CD4-positive, alpha-beta memory T cell (primary cell): Measurements from ENCODE around the gene TMEM140. TPM values are rescaled to one million over a fixed set of nuclear protein-coding genes. Genes with fewer than 3 reads are reported as not detected.

Source experiments
- CTCF ChIA-PET: fragments of 350-600 bp; sonication (Branson Sonifier 250); formaldehyde crosslinking; loops from one replicate; lab custom pipeline; 2021; ENCODE audit warnings: inconsistent platforms; ENCODE audit not compliant: partially characterized antibody; lab: Charles Lee
- POLR2A ChIA-PET: fragments of 350-600 bp; sonication (Branson Sonifier 250); formaldehyde crosslinking; loops from one replicate; lab custom pipeline; 2021; ENCODE audit not compliant: partially characterized antibody; lab: Charles Lee
- DNase-seq, 5 donors: peaks; one replicate each; pipeline versions ENCODE4 v3.0.0 to v3.0.0-alpha.2; 2020 to 2022; ENCODE audit warnings: mixed read lengths in 1 of 5
- H3K27ac ChIP-seq: one replicate; pipeline ENCODE4 v1.7.0; 2013; ENCODE audit warnings: low read depth, low read length
- H3K27me3 ChIP-seq: 2 replicates; pipeline ENCODE4 v1.7.0; 2013; ENCODE audit warnings: mild to moderate bottlenecking, low read length, moderate library complexity; ENCODE audit not compliant: insufficient read depth
- H3K36me3 ChIP-seq: 2 replicates; pipeline ENCODE4 v1.7.0; 2013; ENCODE audit warnings: mild to moderate bottlenecking, low read length, moderate library complexity; ENCODE audit not compliant: insufficient read depth
- H3K4me1 ChIP-seq: 2 replicates; pipeline ENCODE4 v1.7.0; 2013; ENCODE audit warnings: mild to moderate bottlenecking, low read length, moderate library complexity; ENCODE audit not compliant: insufficient read depth
- H3K4me3 ChIP-seq, 2 donors: one replicate each; pipeline ENCODE4 v1.7.0; 2013; ENCODE audit warnings: low read length in 2 of 2, mild to moderate bottlenecking in 1 of 2
- H3K9me3 ChIP-seq, 2 donors: one replicate each; pipeline ENCODE4 v1.7.0; 2013; ENCODE audit warnings: low read length in 2 of 2, control low read depth in 1 of 2; ENCODE audit not compliant: control insufficient read depth in 1 of 2
- H3K27ac Mint-ChIP-seq, 7 donors: one replicate each; pipeline ENCODE4 v1.8.0; 2020 to 2021; ENCODE audit warnings: mixed read lengths in 7 of 7, mild to moderate bottlenecking in 6 of 7, inconsistent platforms in 3 of 7, moderate library complexity in 3 of 7
- H3K27me3 Mint-ChIP-seq, 2 donors: one replicate each; pipeline ENCODE4 v1.8.0; 2020 to 2021; ENCODE audit warnings: mixed read lengths in 2 of 2
- H3K36me3 Mint-ChIP-seq, 2 donors: one replicate each; pipeline ENCODE4 v1.8.0; 2020 to 2021; ENCODE audit warnings: mixed read lengths in 2 of 2, inconsistent platforms in 1 of 2, mild to moderate bottlenecking in 1 of 2
- H3K4me1 Mint-ChIP-seq, 4 donors: one replicate each; pipeline ENCODE4 v1.8.0; 2020 to 2021; ENCODE audit warnings: mixed read lengths in 4 of 4, mild to moderate bottlenecking in 1 of 4
- H3K4me3 Mint-ChIP-seq, 8 donors: one replicate each; pipeline ENCODE4 v1.8.0; 2020 to 2021; ENCODE audit warnings: mixed read lengths in 8 of 8, mild to moderate bottlenecking in 7 of 8, moderate library complexity in 6 of 8, inconsistent platforms in 3 of 8
- H3K9me3 Mint-ChIP-seq, 8 donors: one replicate each; pipeline ENCODE4 v1.8.0; 2020 to 2021; ENCODE audit warnings: mixed read lengths in 8 of 8, mild to moderate bottlenecking in 5 of 8, inconsistent platforms in 3 of 8, moderate library complexity in 1 of 8
- intact Hi-C: fragments of 100-400 bp; cut with micrococcal nuclease; formaldehyde crosslinking; loops from one replicate; pipeline ENCODE4 v1.15.1; 2023
- polyA plus RNA-seq, 2 donors: library from polyadenylated mRNA; unstranded; fragments of 300-500 nt; fragmentation: Illumina TruSeq; gene quantifications; one replicate each; pipeline ENCODE4 v1.2.3, GENCODE V29; 2021
- total RNA-seq, 2 experiments: library from RNA; stranded (reverse); gene quantifications; one replicate each; pipeline ENCODE4 v1.2.3, GENCODE V29; 2021

TMEM140 gene
- total and polyA plus RNA-seq, 4 experiments from 2014 or later = 13.6 to 31.3 (median 29.6) TPM

DNA sequence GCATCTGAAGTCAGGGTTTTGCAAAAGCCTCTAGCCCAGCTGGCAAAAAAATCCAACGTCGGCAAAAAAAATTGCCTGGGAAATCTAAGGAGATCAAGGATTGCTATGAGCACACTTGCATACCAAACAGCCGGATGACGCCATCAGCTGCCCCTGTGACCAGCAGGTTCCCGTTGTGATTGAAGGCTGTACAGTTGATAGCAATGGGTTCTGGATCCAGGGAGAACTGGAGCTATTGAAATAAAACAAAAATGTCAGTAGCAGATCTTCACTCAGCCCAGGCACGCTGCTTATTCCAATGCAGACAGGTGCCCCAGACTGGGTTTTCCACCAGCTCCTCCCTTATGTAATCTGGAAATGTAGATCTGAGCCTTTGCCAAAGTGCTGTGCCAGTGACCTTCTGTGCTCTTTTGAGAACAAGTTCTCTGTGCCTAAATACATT is 41.4 kb downstream of the TMEM140 start:
- H3K27me3 Mint-ChIP-seq = no peaks in the 10 kb centered on the region
- POLR2A ChIA-PET = no interaction called here
- DNase-seq = no peak

DNA sequence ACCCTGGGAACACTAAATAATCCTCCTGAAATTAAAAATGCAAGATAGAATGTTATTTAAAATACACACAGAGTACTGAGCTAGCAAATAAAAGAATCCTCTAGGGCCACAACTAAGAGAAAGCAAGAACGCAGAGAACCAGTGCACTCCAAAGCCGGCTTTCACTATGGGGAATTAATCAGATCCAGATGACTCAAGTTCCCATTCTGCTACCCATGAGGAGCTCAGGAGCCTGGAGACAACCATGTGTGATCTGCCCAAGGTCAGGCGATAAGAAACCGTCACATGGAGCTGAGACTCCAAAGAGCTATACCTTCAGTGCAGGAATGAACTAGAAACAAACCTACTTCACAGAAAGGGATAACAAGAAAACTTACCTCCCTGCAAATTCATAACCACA is 42.1 kb downstream of the TMEM140 start:
- Histone ChIP-seq H3K9me3 (no peaks in the 10 kb centered on the region), H3K36me3 (peaks cover 54% of the 10 kb centered on the region), H3K27ac (no peak overlapping the region), H3K4me3 (no peak overlapping the region), H3K27me3 (no peaks in the 10 kb centered on the region), H3K4me1 (no peaks in the 10 kb centered on the region)
- ChIA-PET CTCF (interaction anchor here (1.2 to 1.5 kb wide), 3 partner anchors 9 to 204 kb away, joined by 3 to 6 read pairs (median 4); partner anchors contain the start of genes AGBL3 and WDR91), POLR2A (no interaction called here)
- DNase-seq = no peak
- Mint-ChIP-seq H3K9me3 (no peaks in the 10 kb centered on the region), H3K4me3 (no peak overlapping the region), H3K27ac (peak overlapping the region in 1 of 7 donors; percentile 3), H3K4me1 (peaks cover 0 to 5% (median 1%) of the 10 kb centered on the region in 4 donors), H3K27me3 (no peaks in the 10 kb centered on the region), H3K36me3 (peaks cover 89 to 91% of the 10 kb centered on the region in 2 donors)
- intact Hi-C loops = no loop called here

More for the DNA sequence above, 41.4 kb downstream of the TMEM140 start:
- Histone ChIP-seq H3K27ac (no peak overlapping the region), H3K27me3 (no peaks in the 10 kb centered on the region), H3K4me1 (no peaks in the 10 kb centered on the region), H3K9me3 (no peaks in the 10 kb centered on the region), H3K36me3 (peaks cover 48% of the 10 kb centered on the region), H3K4me3 (no peak overlapping the region)
- peaks cover 0 to 2% (median 0%) of the 10 kb centered on the region in 8 donors for H3K9me3 Mint-ChIP-seq
- peaks cover 89 to 92% of the 10 kb centered on the region in 2 donors for H3K36me3 Mint-ChIP-seq
- H3K4me1 Mint-ChIP-seq = peaks cover 0 to 5% (median 1%) of the 10 kb centered on the region in 4 donors
- no peak overlapping the region for H3K27ac Mint-ChIP-seq
- peak overlapping the region in 1 of 8 donors; percentile 10 for H3K4me3 Mint-ChIP-seq
- intact Hi-C loops = no loop called here
- CTCF ChIA-PET = interaction anchor here (1.2 to 1.5 kb wide), 3 partner anchors 9 to 203 kb away, joined by 3 to 6 read pairs (median 4); partner anchors contain the start of genes AGBL3 and WDR91

DNA sequence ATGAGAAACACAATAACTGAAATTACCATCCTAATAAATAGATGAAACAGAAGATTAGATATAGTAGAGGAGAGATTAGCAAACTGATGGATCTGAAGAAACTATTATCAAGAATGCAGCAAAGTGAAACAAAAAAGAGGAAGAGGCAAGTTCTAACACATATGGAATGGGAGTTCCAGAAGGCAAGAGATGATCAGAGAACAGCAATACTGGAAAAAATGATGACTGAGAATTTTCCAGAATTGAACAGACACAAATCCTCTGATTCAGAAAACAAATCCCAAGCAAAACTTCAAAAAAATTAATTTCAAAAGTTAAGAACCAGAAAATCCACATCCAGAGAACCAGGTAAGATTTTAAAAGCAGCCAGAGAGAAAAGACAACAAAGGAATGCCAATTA is 42.8 kb downstream of the TMEM140 start:
- ChIA-PET POLR2A (no interaction called here), CTCF (no interaction called here)
- DNase-seq = no peak
- no peaks in the 10 kb centered on the region for H3K9me3 ChIP-seq
- no peaks in the 10 kb centered on the region for H3K9me3 Mint-ChIP-seq
- peak overlapping the region in 1 of 7 donors; percentile 11 for H3K27ac Mint-ChIP-seq
- H3K36me3 ChIP-seq = peaks cover 47% of the 10 kb centered on the region
- H3K27ac ChIP-seq = no peak overlapping the region
- no peak overlapping the region for H3K4me3 ChIP-seq
- H3K4me3 Mint-ChIP-seq = no peak overlapping the region
- no peaks in the 10 kb centered on the region for H3K4me1 ChIP-seq
- H3K27me3 ChIP-seq = no peaks in the 10 kb centered on the region
- peaks cover 87 to 91% of the 10 kb centered on the region in 2 donors for H3K36me3 Mint-ChIP-seq
- intact Hi-C loops = no loop called here
- H3K4me1 Mint-ChIP-seq = peaks cover 0 to 5% (median 1%) of the 10 kb centered on the region in 4 donors
- H3K27me3 Mint-ChIP-seq = no peaks in the 10 kb centered on the region

DNA sequence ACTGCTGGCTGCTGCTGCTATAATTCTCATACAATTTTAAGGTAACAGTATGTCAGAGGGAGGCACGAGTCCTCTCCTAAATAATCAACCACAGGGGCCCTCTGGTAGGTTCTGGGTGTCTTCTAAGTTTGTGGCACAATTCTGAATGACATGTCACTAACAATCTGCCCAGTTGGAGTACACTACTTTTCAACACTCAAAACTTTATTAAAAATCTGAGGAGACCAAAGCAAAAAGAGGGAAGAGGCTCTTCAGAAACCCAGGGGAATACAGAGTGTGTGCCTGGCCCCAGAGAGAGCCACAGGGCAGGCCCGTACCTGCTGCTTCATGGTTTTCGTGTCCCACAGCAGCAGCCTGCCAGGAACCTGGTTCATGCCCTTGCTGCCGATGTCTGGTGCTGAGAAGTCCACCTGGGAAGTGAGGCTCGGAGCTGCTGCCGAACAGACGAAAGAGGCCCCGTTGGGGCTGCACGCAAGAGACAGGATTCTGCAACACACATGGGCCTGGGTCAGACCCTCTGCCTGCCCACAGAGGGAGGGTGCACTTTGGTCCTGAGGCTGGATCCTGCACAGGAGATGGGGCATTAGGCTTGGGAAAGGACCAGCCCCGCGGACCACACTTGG is 45.2 kb downstream of the TMEM140 start:
- H3K4me3 ChIP-seq = no peak overlapping the region
- H3K36me3 ChIP-seq = peaks cover 45% of the 10 kb centered on the region
- Mint-ChIP-seq H3K27ac (peak overlapping the region in 1 of 7 donors; percentile 52), H3K4me1 (peaks cover 0 to 5% (median 1%) of the 10 kb centered on the region in 4 donors), H3K36me3 (peaks cover 81 to 92% of the 10 kb centered on the region in 2 donors), H3K9me3 (no peaks in the 10 kb centered on the region), H3K4me3 (no peak overlapping the region), H3K27me3 (no peaks in the 10 kb centered on the region)
- no peak for DNase-seq
- intact Hi-C loops = no loop called here
- CTCF ChIA-PET = interaction anchor here (1.4 kb wide), 1 partner anchor 42 kb away, joined by 3 read pairs; no protein-coding TSS in a partner anchor
- no peaks in the 10 kb centered on the region for H3K27me3 ChIP-seq
- POLR2A ChIA-PET = no interaction called here
- no peaks in the 10 kb centered on the region for H3K4me1 ChIP-seq
- no peak overlapping the region for H3K27ac ChIP-seq
- H3K9me3 ChIP-seq = no peaks in the 10 kb centered on the region

GRCh38 chr7:135193615-135194081 is 45.8 kb downstream of the TMEM140 start:
- no peak for DNase-seq
- no peak overlapping the region for H3K4me3 Mint-ChIP-seq
- no peak overlapping the region for H3K27ac Mint-ChIP-seq
- POLR2A ChIA-PET = no interaction called here
- Histone ChIP-seq H3K27me3 (no peaks in the 10 kb centered on the region), H3K27ac (no peak overlapping the region), H3K36me3 (peaks cover 39% of the 10 kb centered on the region), H3K4me3 (no peak overlapping the region), H3K4me1 (no peaks in the 10 kb centered on the region), H3K9me3 (no peaks in the 10 kb centered on the region)
- intact Hi-C loops = no loop called here
- H3K9me3 Mint-ChIP-seq = no peaks in the 10 kb centered on the region
- CTCF ChIA-PET = interaction anchor here (1.4 kb wide), 1 partner anchor 41 kb away, joined by 3 read pairs; no protein-coding TSS in a partner anchor
- peaks cover 80 to 92% of the 10 kb centered on the region in 2 donors for H3K36me3 Mint-ChIP-seq
- no peaks in the 10 kb centered on the region for H3K27me3 Mint-ChIP-seq
- H3K4me1 Mint-ChIP-seq = peaks cover 0 to 5% (median 1%) of the 10 kb centered on the region in 4 donors

DNA sequence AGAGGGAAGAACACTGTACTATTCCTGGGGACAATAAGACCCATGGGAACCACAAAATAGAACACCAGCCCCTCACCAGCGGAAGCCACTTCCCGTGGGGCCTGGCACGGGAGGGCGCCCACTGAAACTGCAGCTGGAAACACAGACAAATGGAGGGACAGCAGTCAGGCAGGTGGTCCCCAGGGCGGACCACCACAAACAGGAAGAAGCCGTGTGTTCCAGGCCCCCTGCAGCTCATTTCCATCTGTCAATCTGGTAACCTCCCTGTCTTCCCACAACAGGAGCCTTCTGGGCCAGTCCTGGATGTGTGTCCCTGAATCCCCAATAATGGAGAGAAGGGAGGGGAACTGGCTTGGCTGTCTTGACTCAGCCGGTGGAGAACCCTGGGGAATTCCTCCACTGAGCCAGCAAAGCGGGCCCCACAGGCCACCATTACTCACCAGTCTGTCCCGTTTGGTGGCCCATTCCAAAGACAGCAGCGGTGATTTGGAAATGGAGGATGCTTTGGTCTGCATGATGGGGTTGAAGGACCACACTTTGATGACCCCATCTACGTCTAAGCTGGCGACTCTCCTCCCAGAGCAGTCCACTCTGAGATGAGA is 46.7 kb downstream of the TMEM140 start:
- H3K36me3 ChIP-seq = peaks cover 39% of the 10 kb centered on the region
- Mint-ChIP-seq H3K27me3 (no peaks in the 10 kb centered on the region), H3K4me3 (no peak overlapping the region), H3K4me1 (peaks cover 0 to 5% (median 4%) of the 10 kb centered on the region in 4 donors), H3K9me3 (no peaks in the 10 kb centered on the region), H3K27ac (no peak overlapping the region), H3K36me3 (peaks cover 77 to 90% of the 10 kb centered on the region in 2 donors)
- intact Hi-C loops = no loop called here
- H3K27ac ChIP-seq = no peak overlapping the region
- POLR2A ChIA-PET = no interaction called here
- no peaks in the 10 kb centered on the region for H3K27me3 ChIP-seq
- DNase-seq = no peak
- no peak overlapping the region for H3K4me3 ChIP-seq
- CTCF ChIA-PET = interaction anchor here (1.4 kb wide), 1 partner anchor 40 kb away, joined by 3 read pairs; no protein-coding TSS in a partner anchor
- no peaks in the 10 kb centered on the region for H3K9me3 ChIP-seq
- no peaks in the 10 kb centered on the region for H3K4me1 ChIP-seq

- Histone ChIP-seq H3K27ac (no peak overlapping the region), H3K4me1 (no peaks in the 10 kb centered on the region), H3K9me3 (no peaks in the 10 kb centered on the region), H3K36me3 (peaks cover 41% of the 10 kb centered on the region), H3K27me3 (no peaks in the 10 kb centered on the region), H3K4me3 (no peak overlapping the region)
- no peak overlapping the region for H3K27ac Mint-ChIP-seq
- no peaks in the 10 kb centered on the region for H3K27me3 Mint-ChIP-seq
- H3K4me1 Mint-ChIP-seq = peaks cover 0 to 5% (median 4%) of the 10 kb centered on the region in 4 donors
- ChIA-PET POLR2A (no interaction called here), CTCF (interaction anchor here (1.3 kb wide), 1 partner anchor 10 kb away, joined by 4 read pairs; no protein-coding TSS in a partner anchor)
- intact Hi-C loops = no loop called here
- no peak overlapping the region for H3K4me3 Mint-ChIP-seq
- no peak for DNase-seq
- peaks cover 74 to 88% of the 10 kb centered on the region in 2 donors for H3K36me3 Mint-ChIP-seq
- no peaks in the 10 kb centered on the region for H3K9me3 Mint-ChIP-seq
Observed at GRCh38 chr7:135195156-135195555, 47.3 kb downstream of the TMEM140 start.
